Neural progenitor cell (in vitro differentiated cells): ENCODE data around the gene KRT3. TPM values are rescaled to one million over a fixed set of nuclear protein-coding genes. Genes with fewer than 3 reads are reported as not detected.
"Not testable (repeated sequence)": the region's sequence is repeated elsewhere in the genome, so short reads cannot be mapped to it uniquely, and the experiment has no call there.

Source experiments
- DNase-seq: peaks from one replicate; pipeline ENCODE4 v3.0.0-alpha.2; 2016; ENCODE audit warnings: low spot score
- H2AFZ ChIP-seq: fragments of 200-600 bp; sonication (generic); replicated peaks from 2 replicates; pipeline ENCODE4 v1.6.1; 2016; ENCODE audit warnings: antibody characterized with exemption
- H3F3A ChIP-seq: fragments of 200-600 bp; sonication (generic); 2 replicates; pipeline ENCODE4 v1.6.1; 2016; ENCODE audit warnings: antibody characterized with exemption, low read depth
- H3K27ac ChIP-seq: fragments of 200-600 bp; sonication (generic); 2 replicates; pipeline ENCODE4 v1.5.1; 2016; ENCODE audit warnings: mild to moderate bottlenecking
- H3K27me3 ChIP-seq: fragments of 200-600 bp; sonication (generic); 2 replicates; pipeline ENCODE4 v1.6.1; 2016; ENCODE audit warnings: mild to moderate bottlenecking, moderate library complexity
- H3K36me3 ChIP-seq: fragments of 200-600 bp; sonication (generic); 2 replicates; pipeline ENCODE4 v1.5.1; 2016
- H3K4me1 ChIP-seq: fragments of 200-600 bp; sonication (generic); 2 replicates; pipeline ENCODE4 v1.6.1; 2016; ENCODE audit warnings: mixed run types
- H3K4me2 ChIP-seq: fragments of 200-600 bp; sonication (generic); 2 replicates; pipeline ENCODE4 v1.6.1; 2016
- H3K4me3 ChIP-seq: fragments of 200-600 bp; sonication (generic); 2 replicates; pipeline ENCODE4 v1.5.1; 2016
- H3K79me2 ChIP-seq: fragments of 200-600 bp; sonication (generic); 2 replicates; pipeline ENCODE4 v1.6.1; 2016; ENCODE audit warnings: low read depth
- H3K9ac ChIP-seq: fragments of 200-600 bp; sonication (generic); 2 replicates; pipeline ENCODE4 v1.6.1; 2016
- H3K9me3 ChIP-seq: fragments of 200-600 bp; sonication (generic); 2 replicates; pipeline ENCODE4 v1.5.1; 2016; ENCODE audit warnings: low read depth
- H4K20me1 ChIP-seq: fragments of 200-600 bp; sonication (generic); 2 replicates; pipeline ENCODE4 v1.6.1; 2016; ENCODE audit warnings: low read depth
- H3K27ac Mint-ChIP-seq: 3 replicates; pipeline ENCODE4 v1.8.0; 2021; ENCODE audit warnings: mixed read lengths
- H3K27me3 Mint-ChIP-seq: 2 replicates; pipeline ENCODE4 v1.8.0; 2022; ENCODE audit warnings: low read depth, mild to moderate bottlenecking, inconsistent platforms, moderate library complexity, mixed read lengths; ENCODE audit not compliant: insufficient read depth
- H3K36me3 Mint-ChIP-seq: 3 replicates; pipeline ENCODE4 v1.8.0; 2021; ENCODE audit warnings: mixed read lengths
- H3K4me1 Mint-ChIP-seq: 3 replicates; pipeline ENCODE4 v1.8.0; 2021; ENCODE audit warnings: mixed read lengths
- H3K4me3 Mint-ChIP-seq: 3 replicates; pipeline ENCODE4 v1.8.0; 2021; ENCODE audit warnings: mild to moderate bottlenecking, moderate library complexity, mixed read lengths
- H3K9me3 Mint-ChIP-seq: 3 replicates; pipeline ENCODE4 v1.8.0; 2020; ENCODE audit warnings: mixed read lengths
- EZH2 ChIP-seq: fragments of 200-600 bp; sonication (generic); IDR thresholded peaks from 2 replicates; pipeline ENCODE4 v1.6.1; 2017; ENCODE audit warnings: antibody characterized with exemption, mild to moderate bottlenecking, moderate library complexity
- EZH2phosphoT487 ChIP-seq: fragments of 200-600 bp; sonication (generic); IDR thresholded peaks from 2 replicates; pipeline ENCODE4 v1.6.1; 2017; ENCODE audit warnings: antibody characterized with exemption
- total RNA-seq: library from RNA; depleted of rRNA; stranded (reverse); fragments of >200 nt; gene quantifications from 2 replicates; pipeline ENCODE4 v1.2.3, GENCODE V29; 2015; ENCODE audit warnings: low replicate concordance
- TF ChIP-seq, protein P1 (sequence below): fragments of 200-600 bp; sonication (generic); IDR thresholded peaks from 2 replicates; pipeline ENCODE4 v1.5.1; 2017; ENCODE audit warnings: antibody characterized with exemption, mild to moderate bottlenecking

Gene KRT3
- total RNA-seq, 1 donor from 2014 or later: not detected

DNA sequence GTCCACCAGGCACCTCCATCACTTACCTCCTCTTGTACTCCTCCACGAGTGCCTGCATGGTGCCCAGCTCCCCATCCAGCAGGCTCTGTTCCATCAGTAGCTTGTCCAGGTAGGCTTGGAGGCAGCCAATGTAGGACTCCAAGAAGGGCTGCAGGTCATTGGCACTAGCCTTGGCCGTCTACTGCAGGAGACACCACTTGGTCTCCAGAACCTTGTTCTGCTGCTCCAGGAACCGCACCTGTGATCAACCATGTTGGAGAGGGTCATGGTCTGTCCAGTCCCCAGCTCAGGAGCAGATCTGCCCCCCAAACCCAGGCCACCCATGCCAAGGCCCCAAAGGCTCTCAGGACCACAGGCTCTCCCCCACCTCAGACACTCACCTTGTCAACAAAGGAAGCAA, 42.6 kb downstream of the KRT3 start:
- H3K36me3 Mint-ChIP-seq: no peaks in the 10 kb centered on the region
- Histone ChIP-seq H3K9ac (no peak overlapping the region), H2AFZ (no peak overlapping the region), H3K27me3 (peaks cover 63% of the 10 kb centered on the region), H3K27ac (no peak overlapping the region), H3K4me2 (no peak overlapping the region), H3K4me3 (no peak overlapping the region), H3K4me1 (no peaks in the 10 kb centered on the region), H3K36me3 (no peaks in the 10 kb centered on the region), H4K20me1 (no peaks in the 10 kb centered on the region), H3K79me2 (no peaks in the 10 kb centered on the region), H3F3A (no peaks in the 10 kb centered on the region), H3K9me3 (no peaks in the 10 kb centered on the region)
- TF ChIP-seq, protein P1, sequence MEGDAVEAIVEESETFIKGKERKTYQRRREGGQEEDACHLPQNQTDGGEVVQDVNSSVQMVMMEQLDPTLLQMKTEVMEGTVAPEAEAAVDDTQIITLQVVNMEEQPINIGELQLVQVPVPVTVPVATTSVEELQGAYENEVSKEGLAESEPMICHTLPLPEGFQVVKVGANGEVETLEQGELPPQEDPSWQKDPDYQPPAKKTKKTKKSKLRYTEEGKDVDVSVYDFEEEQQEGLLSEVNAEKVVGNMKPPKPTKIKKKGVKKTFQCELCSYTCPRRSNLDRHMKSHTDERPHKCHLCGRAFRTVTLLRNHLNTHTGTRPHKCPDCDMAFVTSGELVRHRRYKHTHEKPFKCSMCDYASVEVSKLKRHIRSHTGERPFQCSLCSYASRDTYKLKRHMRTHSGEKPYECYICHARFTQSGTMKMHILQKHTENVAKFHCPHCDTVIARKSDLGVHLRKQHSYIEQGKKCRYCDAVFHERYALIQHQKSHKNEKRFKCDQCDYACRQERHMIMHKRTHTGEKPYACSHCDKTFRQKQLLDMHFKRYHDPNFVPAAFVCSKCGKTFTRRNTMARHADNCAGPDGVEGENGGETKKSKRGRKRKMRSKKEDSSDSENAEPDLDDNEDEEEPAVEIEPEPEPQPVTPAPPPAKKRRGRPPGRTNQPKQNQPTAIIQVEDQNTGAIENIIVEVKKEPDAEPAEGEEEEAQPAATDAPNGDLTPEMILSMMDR: no peak
- TF ChIP-seq EZH2 (no peak), EZH2phosphoT487 (no peak)
- H3K27me3 Mint-ChIP-seq: peaks cover 11% of the 10 kb centered on the region
- H3K27ac Mint-ChIP-seq: no peak overlapping the region
- H3K9me3 Mint-ChIP-seq: no peaks in the 10 kb centered on the region
- H3K4me1 Mint-ChIP-seq: no peaks in the 10 kb centered on the region
- no peak for DNase-seq
- H3K4me3 Mint-ChIP-seq: no peak overlapping the region

DNA sequence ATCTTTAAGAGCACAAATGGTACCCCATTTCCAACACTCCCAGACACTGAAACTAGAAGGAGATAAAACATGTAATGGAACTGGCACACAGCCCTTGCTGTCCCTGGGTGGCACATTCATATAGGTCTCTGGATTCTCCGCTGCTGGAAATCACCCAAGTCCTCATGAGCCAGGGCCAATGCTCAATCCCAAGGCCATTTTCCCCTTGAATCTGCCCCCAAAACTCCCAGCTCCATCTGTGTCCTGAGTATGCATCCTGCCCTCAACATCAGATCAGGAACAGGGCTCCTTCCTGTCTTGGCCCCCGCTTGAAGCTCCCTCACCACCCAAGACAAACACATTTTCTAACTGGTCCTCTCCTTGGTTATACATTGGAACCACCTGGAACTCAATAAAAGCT, 43.4 kb downstream of the KRT3 start:
- Histone ChIP-seq H3K36me3 (no peaks in the 10 kb centered on the region), H3K9ac (no peak overlapping the region), H2AFZ (no peak overlapping the region), H3K27me3 (peaks cover 57% of the 10 kb centered on the region), H3K4me1 (no peaks in the 10 kb centered on the region), H3K4me2 (no peak overlapping the region), H3K9me3 (no peaks in the 10 kb centered on the region), H4K20me1 (no peaks in the 10 kb centered on the region), H3F3A (no peaks in the 10 kb centered on the region), H3K79me2 (no peaks in the 10 kb centered on the region), H3K27ac (no peak overlapping the region), H3K4me3 (no peak overlapping the region)
- Mint-ChIP-seq H3K36me3 (no peaks in the 10 kb centered on the region), H3K27ac (no peak overlapping the region), H3K4me1 (no peaks in the 10 kb centered on the region), H3K4me3 (no peak overlapping the region), H3K27me3 (peaks cover 11% of the 10 kb centered on the region), H3K9me3 (no peaks in the 10 kb centered on the region)
- no peak for DNase-seq
- no peak for TF ChIP-seq EZH2phosphoT487
- no peak for TF ChIP-seq EZH2
- TF ChIP-seq, protein P1: no peak

DNA sequence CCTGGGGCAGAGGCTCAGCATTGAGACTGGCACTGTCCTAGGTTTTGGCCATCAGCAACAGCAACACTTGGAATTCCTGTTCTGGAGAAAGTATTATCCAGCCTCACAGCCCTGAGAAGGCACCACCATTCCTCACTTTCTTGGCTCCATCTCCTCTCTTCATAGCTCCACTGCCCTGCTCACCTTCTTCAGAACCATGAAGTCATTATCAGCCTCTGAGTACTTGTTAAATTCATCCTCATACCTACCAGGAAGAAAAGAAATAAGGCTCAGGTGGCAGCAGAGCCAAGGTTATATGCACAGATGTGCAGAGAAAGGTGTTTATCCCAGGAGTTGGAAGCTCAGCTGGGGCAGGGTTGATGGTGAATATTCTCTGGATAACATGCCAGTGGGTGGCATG, 44.1 kb downstream of the KRT3 start:
- H3K27ac ChIP-seq: no peak overlapping the region
- no peak overlapping the region for H3K9ac ChIP-seq
- H3K36me3 ChIP-seq: no peaks in the 10 kb centered on the region
- no peaks in the 10 kb centered on the region for H4K20me1 ChIP-seq
- no peak overlapping the region for H3K27ac Mint-ChIP-seq
- H3K4me3 Mint-ChIP-seq: no peak overlapping the region
- TF ChIP-seq EZH2phosphoT487 (no peak), EZH2 (no peak)
- TF ChIP-seq, protein P1: no peak
- H3K27me3 Mint-ChIP-seq: peaks cover 12% of the 10 kb centered on the region
- H2AFZ ChIP-seq: no peak overlapping the region
- peaks cover 56% of the 10 kb centered on the region for H3K27me3 ChIP-seq
- no peaks in the 10 kb centered on the region for H3K36me3 Mint-ChIP-seq
- no peaks in the 10 kb centered on the region for H3K4me1 ChIP-seq
- no peaks in the 10 kb centered on the region for H3K4me1 Mint-ChIP-seq
- H3K4me2 ChIP-seq: no peak overlapping the region
- no peaks in the 10 kb centered on the region for H3K79me2 ChIP-seq
- no peaks in the 10 kb centered on the region for H3K9me3 Mint-ChIP-seq
- H3K4me3 ChIP-seq: no peak overlapping the region
- no peaks in the 10 kb centered on the region for H3F3A ChIP-seq
- DNase-seq: no peak
- no peaks in the 10 kb centered on the region for H3K9me3 ChIP-seq

DNA sequence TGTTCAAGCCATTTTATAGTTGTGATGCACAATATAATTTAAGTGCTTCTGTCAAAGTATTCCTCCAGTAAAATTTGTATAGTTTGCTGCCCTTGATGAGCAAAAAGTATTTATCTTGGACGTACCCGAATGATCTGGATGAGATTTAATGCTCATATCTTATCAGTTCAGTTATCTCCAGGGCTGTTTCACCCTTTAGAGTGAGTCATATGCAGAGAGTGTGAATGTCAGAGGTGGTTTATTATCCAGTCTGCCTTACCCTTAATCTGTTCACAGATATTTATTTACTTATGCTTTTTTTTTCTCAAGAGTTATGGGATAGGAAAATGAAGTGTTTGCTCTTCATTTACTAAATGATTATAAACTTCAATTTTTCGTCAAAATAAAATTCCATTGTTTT, 45.4 kb downstream of the KRT3 start:
- not testable (repeated sequence) for H3K27ac ChIP-seq, H3K4me1 Mint-ChIP-seq, H3K36me3 ChIP-seq, H3K27me3 Mint-ChIP-seq, H3K36me3 Mint-ChIP-seq, H3K4me3 ChIP-seq, H4K20me1 ChIP-seq, H2AFZ ChIP-seq, DNase-seq, H3K9me3 Mint-ChIP-seq, H3K9ac ChIP-seq, H3K27ac Mint-ChIP-seq, H3K9me3 ChIP-seq, H3F3A ChIP-seq, H3K4me3 Mint-ChIP-seq, H3K79me2 ChIP-seq, H3K4me1 ChIP-seq, H3K4me2 ChIP-seq
- H3K27me3 ChIP-seq: peaks cover 67% of the 10 kb centered on the region
